Peyer's patch (tissue), 4 donors: ENCODE data around the gene DYNLT2B.

ENCODE experiments used
- POLR2A ChIP-seq, 2 donors: fragments of 450-650 bp; IDR thresholded peaks; one replicate each; pipeline ENCODE4 v1.5.1; 2017; ENCODE audit warnings: antibody characterized with exemption in 2 of 2, mild to moderate bottlenecking in 2 of 2, moderate library complexity in 2 of 2
- TF ChIP-seq, protein P1 (sequence below), 6 experiments: fragments of 450-650 bp in 4 of 6; fragments of 200-600 bp in 2 of 6; sonication (generic) in 1 of 6; IDR thresholded peaks; one replicate each; pipeline ENCODE4 v1.5.1; 2017 to 2019; ENCODE audit warnings: antibody characterized with exemption in 6 of 6, mild to moderate bottlenecking in 3 of 6, moderate library complexity in 1 of 6

DNA sequence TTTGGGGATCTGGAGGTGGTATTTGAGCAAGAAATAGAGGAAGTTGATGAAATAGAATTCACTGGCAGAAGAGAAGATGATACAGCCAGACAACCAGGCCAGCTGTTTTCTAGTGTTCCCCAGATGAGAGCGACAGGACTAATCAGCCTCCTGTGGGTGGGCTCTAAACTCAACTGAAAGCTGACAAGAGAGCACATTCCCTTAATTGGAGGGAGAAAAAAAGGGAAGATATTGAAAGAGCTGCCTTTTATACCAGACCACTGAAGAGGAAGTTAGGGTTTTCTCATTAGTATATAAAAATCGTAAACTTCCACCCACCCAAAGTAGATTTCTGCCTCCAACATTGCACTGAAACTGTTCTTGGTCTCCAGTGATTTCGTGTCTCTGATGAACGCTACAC, 26.6 kb upstream of the DYNLT2B start:
- TF ChIP-seq, protein P1, sequence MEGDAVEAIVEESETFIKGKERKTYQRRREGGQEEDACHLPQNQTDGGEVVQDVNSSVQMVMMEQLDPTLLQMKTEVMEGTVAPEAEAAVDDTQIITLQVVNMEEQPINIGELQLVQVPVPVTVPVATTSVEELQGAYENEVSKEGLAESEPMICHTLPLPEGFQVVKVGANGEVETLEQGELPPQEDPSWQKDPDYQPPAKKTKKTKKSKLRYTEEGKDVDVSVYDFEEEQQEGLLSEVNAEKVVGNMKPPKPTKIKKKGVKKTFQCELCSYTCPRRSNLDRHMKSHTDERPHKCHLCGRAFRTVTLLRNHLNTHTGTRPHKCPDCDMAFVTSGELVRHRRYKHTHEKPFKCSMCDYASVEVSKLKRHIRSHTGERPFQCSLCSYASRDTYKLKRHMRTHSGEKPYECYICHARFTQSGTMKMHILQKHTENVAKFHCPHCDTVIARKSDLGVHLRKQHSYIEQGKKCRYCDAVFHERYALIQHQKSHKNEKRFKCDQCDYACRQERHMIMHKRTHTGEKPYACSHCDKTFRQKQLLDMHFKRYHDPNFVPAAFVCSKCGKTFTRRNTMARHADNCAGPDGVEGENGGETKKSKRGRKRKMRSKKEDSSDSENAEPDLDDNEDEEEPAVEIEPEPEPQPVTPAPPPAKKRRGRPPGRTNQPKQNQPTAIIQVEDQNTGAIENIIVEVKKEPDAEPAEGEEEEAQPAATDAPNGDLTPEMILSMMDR (IDR thresholded peaks at IDR 0.05) = no peak
- no peak for TF ChIP-seq POLR2A (IDR thresholded peaks at IDR 0.05)
